Stimulated activated CD8-positive, alpha-beta memory T cell treated with anti-CD3 and anti-CD28 coated beads, Interleukin-4, amount 100 ng/mL, for 24 hours (primary cell): Measurements from ENCODE around the gene PAX2.
"Not testable (repeated sequence)": the region's sequence is repeated elsewhere in the genome, so short reads cannot be mapped to it uniquely, and the experiment has no call there.

Source experiments
- DNase-seq: peaks from one replicate; pipeline ENCODE4 v3.0.0-alpha.2; 2020; ENCODE audit warnings: low read depth

The PAX2 gene

DNA sequence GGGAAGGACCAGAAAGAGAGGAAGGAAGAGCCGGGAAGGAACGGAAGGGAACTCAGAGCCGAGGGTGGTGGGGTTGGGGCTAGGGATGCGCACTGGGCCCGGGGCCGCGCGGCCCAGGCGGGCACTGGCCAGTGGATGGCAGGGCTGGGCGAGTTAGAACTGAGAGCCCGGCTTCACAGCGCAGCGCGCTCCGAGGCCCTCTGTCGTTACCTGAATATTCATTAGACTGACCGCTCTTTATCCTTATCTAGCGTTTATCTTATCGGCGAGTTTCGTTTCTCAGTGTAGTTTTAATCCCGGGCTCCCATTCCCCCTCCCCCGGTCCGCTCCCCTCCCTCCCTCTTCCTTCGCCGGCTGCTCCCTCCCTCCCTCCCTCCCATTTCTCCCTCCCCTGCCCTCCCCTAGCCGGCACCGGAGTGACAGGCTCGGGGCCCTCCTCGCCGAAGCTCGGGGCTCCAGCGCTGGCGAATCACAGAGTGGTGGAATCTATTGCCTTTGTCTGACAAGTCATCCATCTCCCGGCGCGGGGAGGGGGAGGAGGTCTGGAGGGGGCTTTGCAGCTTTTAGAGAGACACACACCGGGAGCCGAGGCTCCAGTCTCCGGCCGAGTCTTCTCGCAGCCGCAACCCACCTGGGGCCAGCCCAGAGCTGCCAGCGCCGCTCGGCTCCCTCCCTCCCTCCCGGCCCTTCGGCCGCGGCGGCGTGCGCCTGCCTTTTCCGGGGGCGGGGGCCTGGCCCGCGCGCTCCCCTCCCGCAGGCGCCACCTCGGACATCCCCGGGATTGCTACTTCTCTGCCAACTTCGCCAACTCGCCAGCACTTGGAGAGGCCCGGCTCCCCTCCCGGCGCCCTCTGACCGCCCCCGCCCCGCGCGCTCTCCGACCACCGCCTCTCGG, at the start of gene PAX2:
PAX2 (plus strand) TSS at position 596 of the 895 bp plus-strand sequence. CDS start 679 bp downstream, outside the sequence.
- no peak for DNase-seq

DNA sequence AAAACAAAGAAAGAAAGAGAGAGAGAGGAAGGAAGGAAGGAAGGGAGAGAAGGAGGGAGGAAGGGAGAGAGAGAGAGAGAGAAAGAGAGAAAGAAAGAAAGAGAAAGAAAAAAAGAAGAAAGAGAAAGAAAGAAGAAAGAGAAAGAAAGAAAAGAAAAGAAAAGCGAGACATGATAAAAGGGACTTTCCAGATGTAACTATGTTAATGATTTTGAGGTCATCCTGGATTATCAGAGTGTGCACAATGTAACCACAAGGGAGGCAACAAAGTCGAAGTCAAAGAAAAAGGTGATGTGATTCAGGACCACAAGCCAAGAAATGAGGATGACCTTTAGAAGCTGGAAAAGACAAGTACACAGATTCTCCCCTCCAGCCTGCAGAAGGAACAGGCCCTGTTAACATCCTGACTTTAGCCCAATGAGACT, 48.9 kb upstream of the PAX2 start:
- DNase-seq = no peak

DNA sequence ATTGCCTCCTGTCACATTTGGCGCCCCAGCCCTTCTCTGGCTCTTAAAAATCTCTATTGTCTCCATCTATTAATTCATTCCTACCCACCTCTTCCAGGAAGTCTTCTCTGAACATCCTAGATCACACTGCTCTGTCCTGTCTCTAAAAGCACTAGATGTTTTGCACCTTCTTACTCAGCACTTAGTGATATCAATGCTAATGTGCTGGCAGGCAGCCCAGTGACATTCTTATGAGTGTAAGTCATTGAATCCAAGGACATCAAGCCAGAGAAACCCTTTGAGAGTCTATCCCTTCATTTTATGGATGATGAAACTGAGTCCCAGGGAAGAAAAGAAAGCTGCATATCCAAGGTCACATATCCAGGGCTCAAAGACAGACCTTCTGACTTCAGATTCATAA, 48.3 kb upstream of the PAX2 start:
- no peak for DNase-seq

DNA sequence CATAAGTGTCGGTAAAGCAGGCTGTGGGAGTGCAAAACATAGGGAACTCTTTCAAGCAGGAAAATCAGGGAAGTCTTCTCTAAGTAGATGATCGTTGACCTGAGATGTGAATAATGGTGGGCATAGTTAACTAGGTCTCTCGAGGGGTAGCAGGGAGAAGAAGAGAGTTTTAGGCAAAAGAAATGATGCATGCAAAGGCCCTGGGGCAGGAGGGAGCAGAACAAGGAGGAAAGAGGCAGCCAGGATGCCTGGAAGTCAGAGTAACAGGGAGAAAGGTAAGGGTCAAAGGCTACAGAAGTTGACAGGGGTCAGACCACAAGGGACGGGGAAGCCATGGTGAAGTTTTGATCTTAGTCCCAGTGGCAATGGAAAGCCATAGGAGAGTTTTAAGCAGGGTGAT, 47.8 kb upstream of the PAX2 start:
- DNase-seq = no peak

DNA sequence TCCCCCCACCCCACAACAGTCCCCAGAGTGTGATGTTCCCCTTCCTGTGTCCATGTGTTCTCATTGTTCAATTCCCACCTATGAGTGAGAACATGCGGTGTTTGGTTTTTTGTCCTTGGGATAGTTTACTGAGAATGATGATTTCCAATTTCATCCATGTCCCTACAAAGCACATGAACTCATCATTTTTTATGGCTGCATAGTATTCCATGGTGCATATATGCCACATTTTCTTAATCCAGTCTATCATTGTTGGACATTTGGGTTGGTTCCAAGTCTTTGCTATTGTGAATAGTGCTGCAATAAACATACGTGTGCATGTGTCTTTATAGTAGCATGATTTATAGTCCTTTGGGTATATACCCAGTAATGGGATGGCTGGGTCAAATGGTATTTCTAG, 43.7 kb upstream of the PAX2 start:
- DNase-seq = not testable (repeated sequence)

- DNase-seq = no peak
Observed at GRCh38 chr10:100705139-100705538, 40.2 kb upstream of the PAX2 start.

DNA sequence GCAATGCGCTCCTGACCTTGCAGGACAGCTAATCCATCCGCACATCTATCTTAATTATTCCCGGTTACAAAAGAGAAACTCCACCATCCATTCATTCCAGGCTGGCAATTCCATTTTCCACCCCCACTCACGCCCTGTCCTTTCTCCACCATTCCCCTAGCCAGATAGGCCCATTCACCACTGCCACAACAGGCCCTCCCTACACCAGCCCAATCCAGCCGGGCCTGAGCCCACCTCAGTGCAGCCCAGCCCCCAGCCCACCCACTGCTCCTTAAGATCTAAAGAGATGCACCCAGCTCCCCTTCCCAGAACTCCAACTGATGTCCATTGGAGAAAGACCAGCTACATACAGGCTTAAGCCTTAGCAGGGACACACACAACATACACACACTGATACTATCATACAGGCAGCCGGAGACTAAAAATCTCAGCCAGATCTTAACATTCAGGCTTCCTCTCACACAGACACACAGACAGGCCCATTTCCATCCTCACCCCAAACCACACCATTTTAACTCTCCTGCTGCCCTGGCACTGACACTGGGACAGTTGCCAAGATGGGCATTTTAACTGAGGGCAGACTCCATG, 38.0 kb upstream of the PAX2 start:
- no peak for DNase-seq

- no peak for DNase-seq
Observed at GRCh38 chr10:100709146-100710082, 36.0 kb upstream of the PAX2 start.

DNA sequence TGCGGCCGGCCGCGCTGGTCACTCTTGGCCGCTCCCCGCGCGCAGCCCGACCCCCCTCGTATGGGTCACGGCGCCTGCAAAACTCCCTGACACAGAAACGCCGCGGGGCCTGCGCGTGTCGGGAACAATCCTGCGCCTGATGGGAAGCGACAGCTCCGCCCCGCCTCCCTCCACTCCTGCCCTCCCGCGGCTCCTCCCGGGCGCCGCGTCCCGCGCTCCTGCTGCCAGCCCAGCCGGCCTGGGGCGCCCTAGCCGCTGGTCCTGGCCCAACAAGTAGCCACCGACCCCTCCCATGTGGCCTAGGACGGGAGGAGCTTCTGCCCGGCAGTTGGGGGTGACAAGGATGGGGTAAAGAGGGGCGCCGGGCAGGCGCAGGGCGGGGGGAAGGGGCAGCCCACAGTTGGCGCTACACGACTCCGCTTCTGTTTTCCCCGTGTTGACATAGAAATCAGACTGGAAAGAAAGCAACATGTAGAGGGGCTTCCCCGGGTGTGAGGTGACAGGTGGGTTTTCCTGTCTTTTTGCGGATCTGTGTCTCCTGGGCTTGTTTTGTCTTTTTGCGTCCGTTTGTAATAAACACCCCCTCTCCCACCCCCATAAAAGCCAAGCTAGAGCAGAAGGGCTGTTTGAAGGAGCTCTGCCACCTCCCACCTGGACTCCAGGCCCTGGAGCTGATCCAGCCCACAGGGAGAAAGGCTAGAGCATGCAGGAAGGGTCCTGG, 35.1 kb upstream of the PAX2 start:
- DNase-seq = no peak

- no peak for DNase-seq
Observed at GRCh38 chr10:100713049-100713858, 32.1 kb upstream of the PAX2 start.

- DNase-seq = no peak
Observed at GRCh38 chr10:100713859-100714565, 31.4 kb upstream of the PAX2 start.

DNA sequence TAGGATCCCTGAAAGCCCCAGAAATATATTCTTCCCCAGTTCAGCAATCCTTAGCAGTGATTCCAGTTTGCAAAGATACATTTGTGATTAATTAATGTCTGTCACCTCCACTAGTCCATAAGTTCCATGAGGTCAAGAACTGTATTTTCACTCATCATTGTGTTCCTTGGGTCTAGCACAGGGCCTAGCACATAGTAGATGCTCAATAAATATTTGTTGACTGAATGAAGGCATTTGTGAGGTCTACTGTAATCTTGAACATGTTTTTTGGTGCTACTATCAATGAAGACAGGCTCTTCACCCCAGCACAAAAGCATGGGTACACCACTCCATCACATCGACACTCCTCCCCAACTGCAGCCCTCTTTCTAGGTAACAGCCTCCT, 30.8 kb upstream of the PAX2 start:
- DNase-seq = no peak

DNA sequence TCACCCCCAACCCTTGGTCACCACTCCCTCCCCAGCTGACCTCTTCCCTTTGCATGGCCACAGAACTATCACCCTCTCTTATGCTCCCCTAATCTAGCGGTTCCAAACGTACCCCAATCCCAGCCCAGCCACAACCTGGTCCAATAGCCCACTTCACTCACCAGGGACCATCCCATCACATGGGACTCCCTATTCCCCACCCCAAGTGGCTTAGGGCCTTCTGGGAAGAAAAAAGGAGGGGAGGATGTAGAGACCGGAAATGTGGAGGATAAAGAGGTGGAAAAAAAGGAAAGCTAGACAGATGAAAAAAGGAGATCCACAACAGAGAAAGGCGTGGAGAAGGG, 30.3 kb upstream of the PAX2 start:
- no peak for DNase-seq

- DNase-seq = no peak
Observed at GRCh38 chr10:100715445-100716385, 29.7 kb upstream of the PAX2 start.

DNA sequence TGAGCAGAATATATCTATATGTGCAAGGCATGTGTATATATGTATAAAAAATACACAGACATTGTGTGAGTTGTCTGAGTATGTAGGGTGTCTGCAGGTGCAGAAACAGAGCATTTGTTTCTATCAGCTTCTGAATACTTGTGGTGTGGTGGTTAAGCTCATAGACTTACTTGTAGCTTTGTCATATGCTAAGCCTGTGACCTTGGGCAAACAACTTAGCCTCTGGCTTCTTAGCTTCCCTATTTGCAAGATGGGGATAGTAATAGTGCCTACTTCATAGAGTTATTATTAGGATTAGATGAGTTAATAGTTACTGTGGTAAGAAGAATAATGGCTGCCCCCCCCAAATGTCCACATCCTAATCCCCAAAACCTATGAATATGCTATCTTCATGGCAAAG, 28.2 kb upstream of the PAX2 start:
- no peak for DNase-seq

GRCh38 chr10:100718197-100718742, 27.1 kb upstream of the PAX2 start:
- DNase-seq = no peak

DNA sequence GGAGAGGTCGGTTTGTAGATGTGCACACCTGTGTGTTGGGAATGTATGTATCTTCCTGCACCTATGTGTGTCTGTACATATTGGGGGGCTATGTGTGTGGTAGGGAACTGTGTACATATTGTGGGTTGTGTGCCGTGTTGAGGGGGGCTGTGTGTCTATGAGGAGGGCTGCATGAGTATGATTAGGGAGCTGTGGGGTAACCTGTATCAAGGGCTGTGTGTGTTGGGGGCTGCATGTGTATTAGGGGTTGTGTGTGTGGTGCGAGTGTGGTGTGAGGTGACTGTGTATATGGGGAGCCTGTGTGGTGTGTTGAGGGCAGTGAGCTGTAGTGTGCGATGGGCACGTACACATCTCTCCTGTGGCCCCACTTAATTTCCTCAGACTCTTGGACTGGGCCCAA, 22.2 kb upstream of the PAX2 start:
- DNase-seq = no peak

DNA sequence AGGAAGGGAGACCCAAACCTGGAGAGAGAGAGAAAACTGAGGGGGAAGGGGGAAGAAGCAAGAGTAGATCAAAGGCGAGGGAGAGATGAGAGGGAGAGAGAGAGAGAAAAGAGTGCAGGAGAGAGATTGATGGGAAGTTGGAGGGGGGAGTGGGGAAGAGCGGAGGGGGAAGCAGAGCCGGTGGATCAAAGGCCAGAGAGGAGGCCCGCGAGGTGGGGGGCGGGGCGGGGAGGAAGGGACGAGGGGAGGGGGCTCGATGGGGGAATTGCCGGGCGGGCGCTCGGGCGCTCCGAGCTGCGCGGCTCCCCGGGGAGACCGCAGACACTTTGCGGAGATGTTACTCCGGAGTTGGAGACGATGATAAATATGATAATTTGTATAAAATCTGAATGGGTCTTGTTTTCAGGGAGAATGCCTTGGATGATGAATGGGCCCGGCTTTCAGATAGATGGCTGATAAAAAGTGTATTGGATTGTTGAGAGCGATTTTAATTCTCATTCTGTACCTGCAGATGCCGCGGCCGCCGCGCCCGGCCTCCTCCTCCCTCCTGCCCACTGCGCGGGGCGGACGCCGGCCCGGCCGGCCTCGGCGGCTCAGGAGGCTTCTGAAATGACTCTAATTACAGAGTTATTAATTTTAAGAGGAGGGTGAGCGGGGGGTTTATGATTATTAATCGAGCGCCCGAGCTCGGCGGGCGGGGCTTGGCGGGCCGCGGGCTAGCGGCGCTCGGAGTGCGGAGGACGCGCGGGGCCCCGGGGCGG, 21.4 kb upstream of the PAX2 start:
- DNase-seq = no peak
